HepG2 (cell line): ENCODE data around the gene RNF133. TPM values are rescaled to one million over a fixed set of nuclear protein-coding genes. Genes with fewer than 3 reads are reported as not detected.

ENCODE experiments used
- ZNF503 ChIP-seq: sonication (generic); formaldehyde crosslinking; IDR thresholded peaks from 2 replicates; pipeline ENCODE4 v1.4.0; 2020; ENCODE audit warnings: missing genetic modification reagents
- polyA plus RNA-seq, 8 experiments: library from polyadenylated mRNA; depleted of rRNA in 3 of 8; stranded (reverse) in 7 of 8; unstranded in 1 of 8; fragments of >200 nt; fragmentation: Illumina TruSeq in 4 of 8; extraction: Trizol in 4 of 8; gene quantifications; 2 replicates each; pipeline versions ENCODE4 v1.2.1 to v1.2.3, GENCODE V29; 2011 to 2016; ENCODE audit warnings: low read depth in 4 of 8, missing spikeins in 1 of 8, mixed read lengths in 1 of 8; ENCODE audit not compliant: insufficient read depth in 1 of 8
- small RNA-seq, 3 experiments: library from RNA; depleted of rRNA; stranded (forward); fragments of <200 nt; gene quantifications; one replicate each; pipeline ENCODE3, GENCODE V24; 2012; ENCODE audit warnings: low read depth in 2 of 3, low replicate concordance in 1 of 3; ENCODE audit not compliant: insufficient read length in 3 of 3, insufficient read depth in 2 of 3
- total RNA-seq, 5 experiments: library from RNA; depleted of rRNA; stranded (reverse); fragments of >200 nt; fragmentation: Illumina TruSeq; extraction: Trizol; gene quantifications; 2 replicates each; pipeline ENCODE4 v1.2.3, GENCODE V29; 2016; ENCODE audit warnings: low read depth in 1 of 5

The RNF133 gene
- total and polyA plus RNA-seq, 2 of the 13 experiments (the other 11 are each of a cell fraction or from before 2014, with no cell fraction given), result 0.13 to 1.00 TPM

- TF ChIP-seq ZNF503 (CRISPR knock-in tag), result no peak
Measured at GRCh38 chr7:122651451-122651850, 47.5 kb downstream of the RNF133 start (continued).

Small RNA genes lying within 50 kb of the gene (small RNA-seq; reads per million reads assigned to genes)
- 0 reads per million in 3 experiments for gene AC006463.1

Other genes with a start within 250 kb of the RNF133 start
- 0.15 and 1.6 TPM in 2 replicates for gene RNF148, start 3.8 kb upstream of the RNF133 start, total RNA-seq (2016; rRNA removed; fragmentation: Illumina TruSeq; extraction: Trizol)
- gene RNF148, start 3.8 kb upstream of the RNF133 start, polyA plus RNA-seq (2011; rRNA removed), result 0.16 TPM in 1 of 2 replicates, not detected in the other
- gene CADPS2, start 187.3 kb upstream of the RNF133 start, total RNA-seq (2016; rRNA removed; fragmentation: Illumina TruSeq; extraction: Trizol), result 43.8 and 62.9 TPM in 2 replicates
- 13.5 and 17.6 TPM in 2 replicates for gene CADPS2, start 187.3 kb upstream of the RNF133 start, polyA plus RNA-seq (2011; rRNA removed)